GM21390 (cell line): ENCODE measurements around the gene VWA5B1.

Source experiments
- ATAC-seq: cut with Tn5 transposase; IDR thresholded peaks from one replicate; pipeline ENCODE4 v1.9.1; 2021; ENCODE audit not compliant: unreplicated experiment

The VWA5B1 gene

DNA sequence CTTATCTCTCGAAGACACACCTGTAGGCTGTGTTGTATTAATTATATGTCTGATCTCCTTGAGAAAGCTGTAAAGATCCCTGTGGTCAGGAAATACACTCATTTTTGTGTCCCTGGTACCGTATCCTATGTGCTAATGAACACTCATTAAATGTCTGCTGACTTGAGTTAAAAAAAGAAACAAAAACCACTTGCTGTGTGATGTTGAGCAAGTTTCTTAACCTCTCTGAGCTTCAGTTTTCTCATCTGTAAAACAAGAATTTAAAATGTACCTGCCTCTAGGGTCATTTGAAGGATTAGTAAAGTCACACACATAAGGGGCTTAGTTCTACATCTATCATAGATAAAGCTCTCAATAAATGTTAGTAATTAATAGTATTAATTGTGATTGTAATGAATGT is 91.3 kb downstream of the VWA5B1 start:
- no peak for ATAC-seq

DNA sequence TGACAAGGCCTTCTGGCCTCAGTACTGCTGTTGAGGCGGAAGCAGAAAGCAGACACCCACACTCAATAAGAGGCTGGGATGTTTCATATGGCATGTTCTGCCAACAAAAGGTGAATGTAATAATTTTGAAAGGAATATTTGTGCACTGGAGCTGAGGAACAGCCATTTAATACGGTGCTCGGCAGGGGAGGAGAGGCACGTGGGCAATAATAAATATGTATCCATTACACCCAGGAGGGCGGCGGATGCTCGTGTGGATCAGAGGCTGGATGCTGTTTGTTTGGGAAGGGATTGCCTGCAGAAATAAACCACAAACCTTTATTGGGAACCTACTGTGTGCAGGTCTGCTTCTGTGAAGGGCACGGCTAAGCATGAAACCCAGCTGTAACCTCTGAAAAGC is 92.0 kb downstream of the VWA5B1 start:
- no peak for ATAC-seq

DNA sequence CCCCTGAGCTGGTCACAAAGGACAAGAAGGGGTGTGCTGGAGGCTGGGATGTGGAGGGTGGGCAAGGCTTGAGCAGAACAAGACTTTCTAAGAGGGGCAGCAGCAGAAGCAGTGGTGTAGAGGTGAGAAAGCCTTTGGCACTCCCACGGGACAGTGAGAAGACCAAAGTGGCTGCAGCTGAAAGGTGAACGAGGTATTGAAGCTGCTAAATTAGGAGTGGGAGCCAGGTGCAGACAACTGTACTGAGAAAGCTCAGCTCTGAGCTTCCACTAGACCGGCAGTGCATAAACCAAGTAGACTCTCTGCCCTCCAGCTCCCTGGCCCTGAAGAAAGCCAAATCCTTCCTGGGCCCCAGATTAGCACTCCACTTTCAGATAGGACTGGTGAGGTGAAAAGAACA is 93.0 kb downstream of the VWA5B1 start:
- no peak for ATAC-seq

- ATAC-seq, result no peak
Measured at GRCh38 chr1:20385630-20386029, 95.0 kb downstream of the VWA5B1 start.

DNA sequence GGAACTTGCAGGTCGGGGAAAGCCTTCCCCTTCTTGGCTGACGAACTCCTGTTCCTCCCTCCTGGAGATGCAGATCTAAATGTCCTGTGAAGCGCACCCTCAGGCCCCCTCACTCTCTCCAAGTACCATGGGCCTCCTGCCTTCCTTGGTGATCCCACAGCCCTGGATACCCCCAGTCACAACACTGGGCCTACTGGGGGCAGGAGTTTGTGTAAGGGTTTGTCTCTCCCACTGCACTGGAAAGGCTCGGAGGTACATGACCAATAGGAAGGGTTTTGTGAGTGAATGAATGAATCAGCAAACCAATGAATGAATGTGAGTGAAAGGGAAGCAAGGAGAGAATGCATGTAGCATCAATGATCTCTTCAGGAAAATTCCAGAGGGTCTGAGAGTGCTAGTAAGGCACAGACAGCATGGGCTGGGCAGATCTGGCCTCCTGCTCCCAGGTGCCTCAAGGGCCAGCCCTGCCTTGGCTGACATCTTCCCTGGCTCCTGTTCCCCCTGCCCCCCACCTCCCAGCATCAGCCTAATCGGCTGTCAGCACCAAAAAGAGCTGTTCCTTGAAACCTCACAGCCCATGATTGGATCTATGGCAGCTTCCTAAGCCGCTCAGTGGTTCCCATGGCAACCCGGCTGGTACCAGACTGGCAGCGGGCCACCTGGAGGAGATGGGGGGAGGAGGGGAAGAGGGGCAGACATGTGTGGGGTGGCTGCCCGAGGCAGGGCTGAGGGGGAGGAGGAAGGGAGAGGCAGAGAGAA is 95.8 kb downstream of the VWA5B1 start:
- no peak for ATAC-seq

- ATAC-seq, result no peak
Measured at GRCh38 chr1:20389571-20389970, 98.9 kb downstream of the VWA5B1 start.

DNA sequence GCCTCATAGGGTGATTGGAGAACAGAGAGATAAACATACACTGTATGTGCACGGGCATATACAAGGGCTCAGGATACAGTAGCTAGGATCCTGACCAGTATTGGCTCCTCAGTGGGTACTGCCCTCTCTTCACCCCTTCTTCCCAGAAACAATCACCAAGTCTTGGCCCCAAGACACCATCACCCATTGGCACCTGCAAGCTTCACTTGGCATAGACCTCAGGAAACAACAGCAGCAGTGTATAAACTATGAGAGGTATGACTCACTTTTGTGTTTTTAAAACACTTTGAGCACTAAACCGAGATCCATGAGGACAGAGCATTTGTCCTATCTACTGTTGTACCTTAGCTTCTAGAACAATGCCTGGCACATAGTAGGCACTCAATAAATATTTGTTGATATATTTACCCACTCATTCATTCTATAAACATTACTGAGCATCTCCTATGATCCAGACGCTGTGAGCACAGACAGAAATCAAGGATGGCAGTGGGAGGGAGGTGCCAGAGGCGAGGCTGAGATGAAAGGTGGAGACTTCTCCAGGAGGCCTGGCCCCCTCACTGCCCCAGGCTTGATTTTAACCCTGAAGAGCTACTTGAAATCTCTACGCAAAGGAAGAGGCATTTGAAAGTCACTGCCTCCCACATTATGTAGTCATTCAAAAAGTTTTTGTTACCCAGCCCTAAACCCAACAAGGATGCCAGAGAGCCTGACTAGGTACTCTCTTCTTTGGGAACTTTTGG is 100.1 kb downstream of the VWA5B1 start:
- no peak for ATAC-seq

GRCh38 chr1:20395255-20395654 is 104.6 kb downstream of the VWA5B1 start:
- ATAC-seq, result no peak

GRCh38 chr1:20398744-20399143 is 108.1 kb downstream of the VWA5B1 start:
- ATAC-seq, result no peak

GRCh38 chr1:20399196-20399595 is 108.5 kb downstream of the VWA5B1 start:
- ATAC-seq, result no peak

DNA sequence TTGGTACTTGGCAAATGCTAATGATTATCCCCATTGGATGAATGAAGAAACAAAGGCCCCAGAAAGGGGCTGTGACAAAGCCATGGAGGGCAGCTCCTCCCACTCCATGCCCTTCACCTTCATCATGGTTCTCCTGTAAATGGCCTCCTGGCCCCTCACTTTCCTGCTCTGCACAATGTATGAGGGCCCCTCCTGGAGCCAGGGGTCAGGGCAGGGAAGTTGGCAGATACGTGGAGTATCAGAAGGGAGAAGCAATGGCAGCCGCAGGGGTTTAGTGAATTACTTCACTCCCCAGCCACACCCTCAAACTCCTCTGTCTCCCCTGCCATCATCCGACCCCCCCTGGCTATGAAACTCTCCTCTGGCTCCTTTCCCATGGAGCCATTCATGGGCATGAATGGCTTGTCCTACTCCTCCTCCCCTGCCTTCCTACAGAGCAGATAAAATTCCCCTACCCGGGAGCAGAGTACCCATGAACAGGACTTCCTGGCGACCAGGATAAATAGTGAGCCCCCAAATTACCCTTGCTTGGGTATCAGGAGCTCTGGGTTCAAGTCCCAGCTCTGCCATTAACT is 109.0 kb downstream of the VWA5B1 start:
- ATAC-seq, result no peak

GRCh38 chr1:20400341-20401177 is 109.9 kb downstream of the VWA5B1 start:
- no peak for ATAC-seq

DNA sequence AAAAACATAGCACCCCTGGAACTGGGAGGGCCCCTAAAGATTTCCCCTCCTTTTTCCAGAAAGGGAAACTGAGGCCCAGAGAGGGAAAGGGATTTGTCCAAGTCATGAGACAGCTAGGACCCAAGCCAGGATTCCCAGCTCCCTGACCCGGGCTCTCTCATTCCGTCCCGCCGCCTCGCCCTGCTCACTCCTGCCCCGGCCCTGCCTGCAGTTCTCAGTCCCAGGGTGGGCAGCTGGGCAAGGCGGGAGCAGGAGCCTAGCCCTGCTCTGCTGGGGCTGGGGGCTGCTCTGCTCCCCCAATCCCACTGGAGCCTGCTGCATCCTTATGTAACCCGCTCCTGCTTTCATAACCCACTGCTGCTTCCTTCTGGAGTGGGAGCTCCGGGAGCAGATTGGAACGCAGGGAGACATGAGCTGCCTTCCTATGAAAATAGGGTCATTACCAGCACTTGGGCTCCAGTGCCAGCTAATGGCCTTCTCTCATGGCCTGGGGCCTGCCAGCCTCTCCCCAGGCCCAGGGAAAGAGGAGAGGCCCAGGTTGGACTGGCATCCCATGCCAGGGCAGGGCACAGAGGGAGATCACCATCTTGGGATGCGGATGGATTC is 110.8 kb downstream of the VWA5B1 start:
- no peak for ATAC-seq

DNA sequence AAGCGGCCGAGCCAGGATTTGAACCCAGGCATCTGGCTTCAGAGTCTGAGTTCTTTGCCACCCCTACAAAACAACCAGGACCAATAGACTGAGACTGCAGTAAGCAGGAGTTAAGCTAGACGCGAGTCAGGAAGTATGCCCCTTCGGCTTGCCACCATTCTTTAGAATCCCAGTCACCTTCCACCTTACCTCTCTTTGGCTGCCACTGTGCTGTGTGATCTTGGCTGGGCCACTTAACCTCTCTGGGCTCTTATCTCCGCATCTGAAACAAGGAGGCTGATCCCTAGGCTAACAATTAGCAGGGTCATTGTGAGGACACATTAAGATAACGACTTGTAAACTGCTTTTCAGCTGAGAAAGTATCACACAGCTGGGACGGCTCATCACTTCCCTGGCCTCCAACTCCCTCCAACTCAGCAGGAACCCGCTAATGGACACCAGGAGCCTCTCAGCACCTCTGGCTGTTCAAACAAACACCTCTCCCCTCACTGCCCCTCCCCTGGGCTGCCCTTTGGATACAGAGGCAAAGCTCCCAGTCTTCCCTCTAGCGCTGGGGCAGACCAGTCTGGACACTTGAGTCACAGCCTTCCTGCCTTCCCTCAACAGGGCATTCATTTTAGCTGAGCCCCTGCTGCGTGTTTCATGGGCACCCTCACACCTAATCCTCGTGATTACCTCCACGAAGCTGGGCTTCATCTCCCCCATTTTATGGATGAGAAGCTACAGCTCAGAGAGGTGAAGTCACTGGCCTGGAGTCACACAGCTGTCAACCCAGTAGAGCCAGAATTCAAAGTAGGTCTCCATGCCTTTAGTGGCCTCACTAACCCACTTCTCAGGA is 112.1 kb downstream of the VWA5B1 start:
- no peak for ATAC-seq

- ATAC-seq, result no peak
Measured at GRCh38 chr1:20403423-20404145, 112.9 kb downstream of the VWA5B1 start.

DNA sequence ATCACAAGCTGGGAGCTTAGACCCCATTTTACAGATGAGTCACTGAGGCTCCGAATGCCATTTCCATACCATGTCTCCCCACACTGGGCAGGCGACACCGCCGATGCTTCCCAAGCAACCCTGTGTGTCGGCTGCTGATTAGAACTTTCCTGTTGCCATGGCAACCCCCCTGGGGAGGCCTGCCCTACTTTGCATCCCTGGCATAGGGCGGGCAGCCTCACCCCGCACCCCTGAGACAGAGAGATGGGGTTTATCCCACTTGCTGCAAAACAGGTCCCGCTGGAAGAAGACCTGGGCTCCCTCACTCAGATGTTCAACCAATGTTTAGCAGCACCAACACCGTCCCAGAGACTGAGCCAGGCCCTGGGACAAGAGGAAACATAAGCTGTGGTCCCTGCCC is 113.8 kb downstream of the VWA5B1 start:
- no peak for ATAC-seq
